SU-DHL-6 (cell line): Measurements from ENCODE around the gene ABHD8.

Source experiments
- CTCF ChIP-seq: fragments of 200-600 bp; sonication (generic); IDR thresholded peaks from one replicate; pipeline ENCODE4 v1.5.1; 2017; ENCODE audit warnings: antibody characterized with exemption, mild to moderate bottlenecking, low read length, moderate library complexity; ENCODE audit not compliant: insufficient read depth, poor library complexity, severe bottlenecking
- EZH2phosphoT487 ChIP-seq: fragments of 200-600 bp; sonication (generic), shearing (Covaris generic); conservative IDR thresholded peaks from 2 replicates; pipeline ENCODE4 v1.6.1; 2018; ENCODE audit warnings: mild to moderate bottlenecking, antibody characterized with exemption, low read length, moderate library complexity, mixed read lengths

- TF ChIP-seq CTCF (no peak), EZH2phosphoT487 (no peak)
Measured at GRCh38 chr19:17337675-17338432, 34.6 kb upstream of the ABHD8 start.
